ENCODE data around the gene PARVA. TPM values are rescaled to one million over a fixed set of nuclear protein-coding genes. Genes with fewer than 3 reads are reported as not detected.

PARVA gene
- total and polyA plus RNA-seq, 2 donors from 2014 or later, result 25.1 to 80.3 TPM

DNA sequence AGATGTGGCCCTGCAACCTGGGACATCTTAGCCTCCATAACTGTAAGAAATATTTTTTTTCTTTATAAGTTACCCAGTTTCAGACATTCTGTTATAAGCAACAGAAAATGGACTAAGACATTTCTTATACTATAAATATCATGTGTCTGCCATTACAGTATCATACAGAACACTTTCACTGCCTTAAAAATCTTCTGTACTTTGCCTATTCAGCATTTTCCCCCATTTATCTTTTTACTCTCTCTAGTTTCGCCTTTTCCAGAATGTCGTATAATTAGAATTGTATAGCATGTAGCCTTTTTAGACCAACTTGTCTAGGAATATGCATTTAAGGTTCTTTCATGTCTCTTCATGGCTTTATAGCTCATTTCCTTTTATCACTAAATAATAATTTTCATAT, 88.0 kb downstream of the PARVA start:
- no peak for FAIRE-seq
- DNase-seq, result no peak
- TF ChIP-seq, protein P1, sequence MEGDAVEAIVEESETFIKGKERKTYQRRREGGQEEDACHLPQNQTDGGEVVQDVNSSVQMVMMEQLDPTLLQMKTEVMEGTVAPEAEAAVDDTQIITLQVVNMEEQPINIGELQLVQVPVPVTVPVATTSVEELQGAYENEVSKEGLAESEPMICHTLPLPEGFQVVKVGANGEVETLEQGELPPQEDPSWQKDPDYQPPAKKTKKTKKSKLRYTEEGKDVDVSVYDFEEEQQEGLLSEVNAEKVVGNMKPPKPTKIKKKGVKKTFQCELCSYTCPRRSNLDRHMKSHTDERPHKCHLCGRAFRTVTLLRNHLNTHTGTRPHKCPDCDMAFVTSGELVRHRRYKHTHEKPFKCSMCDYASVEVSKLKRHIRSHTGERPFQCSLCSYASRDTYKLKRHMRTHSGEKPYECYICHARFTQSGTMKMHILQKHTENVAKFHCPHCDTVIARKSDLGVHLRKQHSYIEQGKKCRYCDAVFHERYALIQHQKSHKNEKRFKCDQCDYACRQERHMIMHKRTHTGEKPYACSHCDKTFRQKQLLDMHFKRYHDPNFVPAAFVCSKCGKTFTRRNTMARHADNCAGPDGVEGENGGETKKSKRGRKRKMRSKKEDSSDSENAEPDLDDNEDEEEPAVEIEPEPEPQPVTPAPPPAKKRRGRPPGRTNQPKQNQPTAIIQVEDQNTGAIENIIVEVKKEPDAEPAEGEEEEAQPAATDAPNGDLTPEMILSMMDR (IDR thresholded peaks at IDR 0.05; ENCODE audit: borderline replicate concordance, extremely low read depth, insufficient read depth), result no peak

DNA sequence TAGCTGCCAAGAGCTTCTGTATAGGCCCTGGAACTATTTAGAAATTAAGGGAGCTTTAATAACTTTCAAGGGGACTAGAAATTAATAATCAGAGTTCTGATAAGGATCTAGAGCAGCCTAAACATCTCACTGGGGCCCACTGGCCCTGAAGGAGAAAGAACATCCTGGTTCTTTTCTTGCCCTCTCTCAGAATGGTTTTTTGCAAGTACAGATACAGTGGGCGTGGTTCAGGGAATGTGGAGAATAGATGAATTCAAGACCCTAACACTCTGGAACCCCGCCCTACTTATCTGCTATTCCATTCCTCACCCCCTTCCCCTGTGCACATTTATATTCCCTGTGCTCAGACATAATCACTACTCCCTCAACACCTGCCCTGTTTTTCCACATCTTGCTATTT, 90.2 kb downstream of the PARVA start:
- H3K9me3 ChIP-seq (ENCODE audit: control insufficient read depth in 2 of 3, insufficient read depth in 1 of 3, low read length in 3 of 3), result peaks cover 0 to 1% (median 0%) of the 10 kb centered on the region in 3 donors
- H3K27me3 ChIP-seq (ENCODE audit: control insufficient read depth, insufficient read depth, low read length), result no peaks in the 10 kb centered on the region
- no peaks in the 10 kb centered on the region for H3K36me3 ChIP-seq (ENCODE audit: control insufficient read depth in 2 of 3, insufficient read depth in 3 of 3, low read length in 3 of 3)
- TF ChIP-seq, protein P1 (IDR thresholded peaks at IDR 0.05; ENCODE audit: borderline replicate concordance, extremely low read depth, insufficient read depth), result no peak
- intact Hi-C loops (cut with DNase I), result no loop called here
- FAIRE-seq, result no peak
- no peak overlapping the region for H3K27ac ChIP-seq (ENCODE audit: low read depth in 2 of 2, low read length in 2 of 2)
- no peak overlapping the region for H3K4me3 ChIP-seq (ENCODE audit: low read length in 3 of 3)
- peaks cover 0 to 2% (median 0%) of the 10 kb centered on the region in 3 donors for H3K4me1 ChIP-seq (ENCODE audit: control insufficient read depth in 2 of 3, insufficient read depth in 2 of 3, low read depth in 1 of 3, low read length in 3 of 3)
- no peak overlapping the region for H3K9ac ChIP-seq (ENCODE audit: low read length in 3 of 3)
- no peak for DNase-seq

More for the DNA sequence above, 88.0 kb downstream of the PARVA start:
- intact Hi-C loops (cut with DNase I), result no loop called here
- Histone ChIP-seq H3K4me3 (ENCODE audit: low read length in 3 of 3) (no peak overlapping the region), H3K36me3 (ENCODE audit: control insufficient read depth in 2 of 3, insufficient read depth in 3 of 3, low read length in 3 of 3) (no peaks in the 10 kb centered on the region), H3K9ac (ENCODE audit: low read length in 3 of 3) (no peak overlapping the region), H3K27ac (ENCODE audit: low read depth in 2 of 2, low read length in 2 of 2) (no peak overlapping the region), H3K4me1 (ENCODE audit: control insufficient read depth in 2 of 3, insufficient read depth in 2 of 3, low read depth in 1 of 3, low read length in 3 of 3) (no peaks in the 10 kb centered on the region), H3K27me3 (ENCODE audit: control insufficient read depth, insufficient read depth, low read length) (no peaks in the 10 kb centered on the region), H3K9me3 (ENCODE audit: control insufficient read depth in 2 of 3, insufficient read depth in 1 of 3, low read length in 3 of 3) (peaks cover 0 to 1% (median 0%) of the 10 kb centered on the region in 3 donors)

DNA sequence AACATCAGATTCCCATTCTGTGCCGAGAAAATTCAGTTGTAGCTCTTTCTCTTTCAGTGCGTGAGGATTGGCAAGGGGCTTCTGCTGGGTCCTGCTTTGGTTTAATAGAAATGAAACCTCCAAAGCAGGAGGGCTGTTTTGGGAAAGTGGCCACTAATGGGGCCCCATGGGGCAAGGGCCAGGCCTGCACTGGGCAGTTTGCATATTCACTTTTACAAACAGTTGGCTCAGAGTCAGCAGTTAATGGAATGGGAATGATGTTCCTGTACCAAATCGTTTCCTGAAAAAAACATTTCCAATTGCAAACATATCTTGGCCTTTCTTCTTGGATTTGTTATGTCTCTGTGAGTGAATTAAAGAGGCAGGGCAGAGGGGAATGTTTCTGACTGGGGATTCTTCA, 92.1 kb downstream of the PARVA start:
- H3K4me1 ChIP-seq (ENCODE audit: control insufficient read depth in 2 of 3, insufficient read depth in 2 of 3, low read depth in 1 of 3, low read length in 3 of 3), result peaks cover 0 to 2% (median 0%) of the 10 kb centered on the region in 3 donors
- peaks cover 2 to 3% (median 2%) of the 10 kb centered on the region in 3 donors for H3K36me3 ChIP-seq (ENCODE audit: control insufficient read depth in 2 of 3, insufficient read depth in 3 of 3, low read length in 3 of 3)
- H3K9me3 ChIP-seq (ENCODE audit: control insufficient read depth in 2 of 3, insufficient read depth in 1 of 3, low read length in 3 of 3), result no peaks in the 10 kb centered on the region
- H3K9ac ChIP-seq (ENCODE audit: low read length in 3 of 3), result no peak overlapping the region
- no peaks in the 10 kb centered on the region for H3K27me3 ChIP-seq (ENCODE audit: control insufficient read depth, insufficient read depth, low read length)
- no peak overlapping the region for H3K27ac ChIP-seq (ENCODE audit: low read depth in 2 of 2, low read length in 2 of 2)
- TF ChIP-seq, protein P1 (IDR thresholded peaks at IDR 0.05; ENCODE audit: borderline replicate concordance, extremely low read depth, insufficient read depth), result no peak
- intact Hi-C loops (cut with DNase I), result no loop called here
- no peak for FAIRE-seq
- H3K4me3 ChIP-seq (ENCODE audit: low read length in 3 of 3), result no peak overlapping the region
- no peak for DNase-seq

DNA sequence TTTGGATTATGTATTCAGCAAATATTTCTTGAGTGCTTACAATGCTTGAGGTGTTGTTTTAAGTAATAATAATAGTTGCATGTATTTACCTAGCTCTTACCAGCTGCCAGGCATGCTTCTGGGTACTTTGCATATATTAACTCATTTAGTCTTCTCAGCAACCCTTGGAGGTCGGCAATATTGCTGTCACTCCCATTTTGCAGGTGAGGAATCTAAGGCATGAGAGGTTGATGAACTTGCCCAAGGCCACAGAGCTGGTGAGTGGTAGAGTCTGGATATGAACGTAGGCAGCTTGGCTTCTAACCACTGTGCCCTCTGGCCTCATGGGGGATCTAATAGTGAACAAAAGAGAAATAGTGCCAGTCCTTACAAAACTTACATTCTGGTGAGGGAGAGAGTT, 92.9 kb downstream of the PARVA start:
- no peaks in the 10 kb centered on the region for H3K27me3 ChIP-seq (ENCODE audit: control insufficient read depth, insufficient read depth, low read length)
- no peak overlapping the region for H3K4me3 ChIP-seq (ENCODE audit: low read length in 3 of 3)
- H3K4me1 ChIP-seq (ENCODE audit: control insufficient read depth in 2 of 3, insufficient read depth in 2 of 3, low read depth in 1 of 3, low read length in 3 of 3), result peaks cover 0 to 2% (median 0%) of the 10 kb centered on the region in 3 donors
- intact Hi-C loops (cut with DNase I), result no loop called here
- FAIRE-seq, result no peak
- DNase-seq, result no peak
- no peak overlapping the region for H3K27ac ChIP-seq (ENCODE audit: low read depth in 2 of 2, low read length in 2 of 2)
- no peaks in the 10 kb centered on the region for H3K9me3 ChIP-seq (ENCODE audit: control insufficient read depth in 2 of 3, insufficient read depth in 1 of 3, low read length in 3 of 3)
- TF ChIP-seq, protein P1 (IDR thresholded peaks at IDR 0.05; ENCODE audit: borderline replicate concordance, extremely low read depth, insufficient read depth), result no peak
- peaks cover 2 to 10% (median 5%) of the 10 kb centered on the region in 3 donors for H3K36me3 ChIP-seq (ENCODE audit: control insufficient read depth in 2 of 3, insufficient read depth in 3 of 3, low read length in 3 of 3)
- H3K9ac ChIP-seq (ENCODE audit: low read length in 3 of 3), result no peak overlapping the region

Data from kidney (tissue), 14 donors.